Measurements from ENCODE around the gene ANKS4B. TPM values are rescaled to one million over a fixed set of nuclear protein-coding genes. Genes with fewer than 3 reads are reported as not detected.

The ANKS4B gene
- total RNA-seq, 2 donors from 2014 or later: not detected

DNA sequence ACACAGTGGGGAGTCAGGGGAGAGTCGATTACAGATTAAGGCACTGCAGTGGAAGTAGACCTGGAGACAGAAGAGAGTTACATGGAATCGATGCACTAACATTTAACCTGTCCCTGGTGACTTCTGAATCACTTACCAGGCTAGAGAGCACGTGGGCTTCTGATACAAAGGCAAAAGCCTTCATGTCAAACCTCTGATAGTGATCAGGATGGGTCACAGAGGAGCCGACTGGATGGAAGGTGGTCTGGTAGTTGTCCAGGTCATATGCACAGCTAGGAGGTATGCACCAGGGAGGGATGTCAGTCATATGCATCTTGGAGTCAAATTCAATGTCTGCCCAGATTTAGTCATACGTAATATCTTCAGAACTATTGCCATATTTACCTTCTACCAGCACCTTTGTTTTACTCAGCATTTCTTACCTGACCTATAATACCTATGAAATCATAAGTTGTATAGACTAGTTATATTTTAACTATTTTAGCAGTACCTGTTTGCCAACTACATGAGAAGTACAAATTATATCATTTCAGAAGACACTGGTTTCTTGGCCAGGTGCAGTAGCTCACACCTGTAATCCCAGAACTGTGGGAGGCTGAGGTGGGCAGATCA lies 33.8 kb upstream of the ANKS4B start:
- Mint-ChIP-seq H3K27me3 (ENCODE audit: low read depth) (peaks cover 23% of the 10 kb centered on the region), H3K36me3 (ENCODE audit: insufficient read depth in 2 of 2) (no peaks in the 10 kb centered on the region), H3K4me1 (ENCODE audit: low read depth) (peaks cover 4% of the 10 kb centered on the region), H3K4me3 (no peak overlapping the region), H3K27ac (no peak overlapping the region), H3K9me3 (no peaks in the 10 kb centered on the region)
- ATAC-seq (replicated peaks in 1 of 2): no peak
- DNase-seq: no peak

DNA sequence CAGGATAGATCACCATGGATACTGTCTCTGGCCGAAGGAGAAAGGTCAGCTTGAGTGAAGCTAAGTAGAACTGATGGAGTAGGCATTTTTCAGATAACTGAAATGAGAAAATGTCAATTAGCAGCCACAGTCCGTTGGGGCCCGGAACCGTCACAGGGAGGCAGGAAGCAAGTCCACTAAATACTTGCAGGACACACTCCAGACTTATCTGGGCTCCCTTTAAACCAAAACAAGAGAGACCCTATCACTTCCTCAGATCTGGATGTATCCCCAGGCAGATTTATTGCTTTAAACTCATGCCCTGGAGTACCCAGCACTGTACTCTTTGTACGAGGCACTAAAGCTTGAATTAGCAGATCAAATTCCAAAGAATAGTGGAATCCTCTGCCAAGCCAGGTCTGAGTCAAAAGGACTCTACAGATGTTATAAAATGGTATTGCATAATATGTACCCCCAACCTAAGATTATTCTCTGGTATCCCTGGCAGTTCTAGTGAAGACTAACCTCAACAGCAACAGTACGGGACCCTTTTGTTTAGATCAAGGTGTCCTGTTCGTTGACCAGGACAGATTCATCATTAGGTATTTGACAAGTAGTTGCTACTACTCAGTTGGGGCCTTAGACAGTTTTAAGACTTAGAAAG lies 30.2 kb upstream of the ANKS4B start:
- no peaks in the 10 kb centered on the region for H3K36me3 Mint-ChIP-seq (ENCODE audit: insufficient read depth in 2 of 2)
- ATAC-seq (replicated peaks in 1 of 2): no peak
- no peak for DNase-seq
- no peaks in the 10 kb centered on the region for H3K9me3 Mint-ChIP-seq
- peaks cover 20% of the 10 kb centered on the region for H3K27me3 Mint-ChIP-seq (ENCODE audit: low read depth)
- H3K4me3 Mint-ChIP-seq: no peak overlapping the region
- H3K27ac Mint-ChIP-seq: no peak overlapping the region
- no peaks in the 10 kb centered on the region for H3K4me1 Mint-ChIP-seq (ENCODE audit: low read depth)

DNA sequence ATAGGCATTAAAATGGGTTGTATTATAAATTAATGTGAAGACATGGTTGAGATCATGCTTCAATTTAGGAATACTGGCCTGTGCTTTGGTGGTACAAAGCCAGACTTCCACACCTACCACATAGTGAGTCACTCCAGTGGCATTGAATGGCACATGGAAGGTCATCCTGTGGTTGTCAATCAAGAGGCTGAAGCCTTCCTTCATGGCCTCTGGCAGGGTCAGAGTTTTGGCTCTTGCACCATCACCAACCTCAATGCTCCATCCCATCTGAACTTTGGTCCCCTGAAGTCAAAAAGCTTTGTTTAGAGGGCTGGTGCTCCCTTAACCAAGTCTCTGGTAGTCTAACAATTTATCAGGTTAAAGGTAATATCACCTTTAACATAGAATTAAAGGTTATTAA lies 28.2 kb upstream of the ANKS4B start:
- H3K27ac Mint-ChIP-seq: no peak overlapping the region
- DNase-seq: no peak
- H3K9me3 Mint-ChIP-seq: no peaks in the 10 kb centered on the region
- H3K36me3 Mint-ChIP-seq (ENCODE audit: insufficient read depth in 2 of 2): no peaks in the 10 kb centered on the region
- peaks cover 31% of the 10 kb centered on the region for H3K27me3 Mint-ChIP-seq (ENCODE audit: low read depth)
- no peaks in the 10 kb centered on the region for H3K4me1 Mint-ChIP-seq (ENCODE audit: low read depth)
- no peak for ATAC-seq (replicated peaks in 1 of 2)
- no peak overlapping the region for H3K4me3 Mint-ChIP-seq

DNA sequence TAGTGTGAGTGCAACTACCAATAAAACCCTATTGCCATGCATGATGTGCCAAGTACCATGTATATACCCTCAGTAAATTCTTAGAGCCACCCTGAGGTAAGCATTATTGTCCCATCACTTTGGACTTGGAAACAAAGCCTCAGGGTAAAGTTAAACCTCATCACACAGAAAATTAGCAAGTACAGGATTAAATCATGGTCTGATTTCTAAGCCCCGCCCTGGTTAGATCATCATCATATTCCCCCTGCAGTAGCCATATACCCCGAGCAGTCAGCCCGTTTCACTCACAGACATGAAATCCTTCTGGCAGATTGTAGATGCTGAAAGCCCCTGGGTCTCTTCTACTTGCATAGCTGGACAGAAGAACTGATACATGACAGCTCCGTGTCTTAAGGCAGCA lies 26.9 kb upstream of the ANKS4B start:
- no peak for ATAC-seq (replicated peaks in 1 of 2)
- Mint-ChIP-seq H3K4me1 (ENCODE audit: low read depth) (no peaks in the 10 kb centered on the region), H3K27ac (no peak overlapping the region)

DNA sequence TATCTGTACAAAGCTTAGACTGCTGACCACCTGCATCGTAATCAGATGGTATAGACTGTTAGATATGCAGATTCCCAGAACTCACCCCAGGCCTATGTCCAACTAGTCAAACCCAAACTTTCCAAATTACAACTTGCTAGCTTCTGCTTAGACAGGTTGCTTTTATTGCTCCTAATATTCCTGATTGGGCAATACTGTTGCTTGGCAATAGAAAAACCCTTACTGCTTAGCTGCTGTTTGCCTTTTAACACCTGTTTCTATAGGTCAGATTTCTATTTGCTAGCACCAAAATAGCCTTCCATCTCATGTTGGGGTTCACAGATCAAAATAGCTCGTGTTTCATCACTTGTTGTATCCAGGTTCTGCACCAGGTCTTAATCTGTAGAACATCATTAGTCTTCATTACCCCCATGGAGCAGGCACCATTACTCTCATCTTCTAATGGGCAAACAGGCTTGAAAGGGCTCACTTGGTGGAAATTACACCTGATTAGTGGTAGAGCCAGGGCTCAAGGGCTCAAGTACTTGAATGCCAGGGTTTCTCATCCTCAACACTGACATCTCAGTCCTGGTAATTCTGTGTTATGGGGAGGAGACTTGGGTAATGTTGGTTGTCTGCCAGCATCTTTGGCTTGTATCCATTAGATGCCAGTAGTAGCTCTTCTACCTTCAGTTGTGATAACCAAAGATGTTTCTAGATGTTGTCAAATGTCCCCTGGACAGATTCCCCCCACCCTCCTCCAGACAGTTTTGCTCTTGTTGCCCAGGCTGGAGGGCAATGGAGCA lies 24.9 kb upstream of the ANKS4B start:
- Mint-ChIP-seq H3K27ac (no peak overlapping the region), H3K27me3 (ENCODE audit: low read depth) (peaks cover 19% of the 10 kb centered on the region), H3K36me3 (ENCODE audit: insufficient read depth in 2 of 2) (no peaks in the 10 kb centered on the region), H3K9me3 (no peaks in the 10 kb centered on the region), H3K4me1 (ENCODE audit: low read depth) (no peaks in the 10 kb centered on the region), H3K4me3 (no peak overlapping the region)
- no peak for DNase-seq
- ATAC-seq (replicated peaks in 1 of 2): no peak

More for the DNA sequence above, 26.9 kb upstream of the ANKS4B start:
- DNase-seq: no peak
- H3K27me3 Mint-ChIP-seq (ENCODE audit: low read depth): peaks cover 21% of the 10 kb centered on the region
- H3K9me3 Mint-ChIP-seq: no peaks in the 10 kb centered on the region
- H3K36me3 Mint-ChIP-seq (ENCODE audit: insufficient read depth in 2 of 2): no peaks in the 10 kb centered on the region
- no peak overlapping the region for H3K4me3 Mint-ChIP-seq

DNA sequence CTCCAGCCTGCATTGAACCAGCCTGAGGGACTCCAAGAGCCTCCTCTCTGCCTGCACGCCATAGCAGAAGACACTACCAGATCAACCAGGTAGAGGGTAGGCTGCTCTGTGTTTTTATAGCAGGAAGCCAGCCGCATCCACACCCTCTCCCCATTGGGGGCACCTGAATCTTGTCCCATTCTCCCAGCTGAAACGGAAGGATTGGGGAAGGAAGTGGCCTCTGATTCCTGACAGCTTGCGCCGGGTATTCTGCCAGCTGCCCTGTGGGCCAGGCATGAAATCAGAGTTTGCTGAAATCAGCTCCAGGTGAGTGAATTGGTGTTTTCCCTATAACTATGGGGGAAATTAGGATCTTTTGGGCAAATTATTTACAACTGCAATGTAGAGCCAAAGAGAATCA lies 22.0 kb upstream of the ANKS4B start, which contains the start of gene ZP2:
Gene ZP2 (minus strand): TSS at position 89 of the 400 bp plus-strand sequence. CDS start 27 bp downstream, at position 62.
- Mint-ChIP-seq H3K36me3 (ENCODE audit: insufficient read depth in 2 of 2) (no peaks in the 10 kb centered on the region), H3K27ac (no peak within 1 kb of the TSS), H3K27me3 (ENCODE audit: low read depth) (peaks cover 27% of the 10 kb centered on the region), H3K4me3 (no peak within 1 kb of the TSS), H3K9me3 (no peaks in the 10 kb centered on the region), H3K4me1 (ENCODE audit: low read depth) (no peaks in the 10 kb centered on the region)
- ATAC-seq (replicated peaks in 1 of 2) (no peak), DNase-seq (no peak)

DNA sequence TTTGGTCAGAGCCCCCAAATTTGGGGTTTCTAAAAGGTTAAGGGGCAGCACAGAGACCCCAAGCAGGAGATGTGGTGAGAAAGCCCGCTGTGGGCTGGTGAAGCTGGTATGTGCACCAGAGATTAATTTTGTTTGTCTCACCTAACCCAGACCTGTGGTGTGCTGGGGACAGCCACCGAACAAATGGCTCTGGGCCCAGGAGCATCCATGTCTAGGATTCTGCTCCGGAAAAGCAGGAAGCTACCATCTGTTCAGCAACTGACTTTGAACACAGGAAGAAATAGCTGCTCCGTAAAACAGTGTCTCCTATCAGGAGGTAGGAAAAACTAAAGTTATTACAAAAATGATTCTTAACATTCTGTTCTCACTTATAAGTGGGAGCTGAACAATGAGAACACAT lies 19.4 kb upstream of the ANKS4B start:
- no peak for DNase-seq
- H3K9me3 Mint-ChIP-seq: no peaks in the 10 kb centered on the region
- no peak overlapping the region for H3K27ac Mint-ChIP-seq
- H3K36me3 Mint-ChIP-seq (ENCODE audit: insufficient read depth in 2 of 2): no peaks in the 10 kb centered on the region
- H3K4me3 Mint-ChIP-seq: no peak overlapping the region
- H3K4me1 Mint-ChIP-seq (ENCODE audit: low read depth): no peaks in the 10 kb centered on the region
- H3K27me3 Mint-ChIP-seq (ENCODE audit: low read depth): peaks cover 26% of the 10 kb centered on the region
- no peak for ATAC-seq (replicated peaks in 1 of 2)

DNA sequence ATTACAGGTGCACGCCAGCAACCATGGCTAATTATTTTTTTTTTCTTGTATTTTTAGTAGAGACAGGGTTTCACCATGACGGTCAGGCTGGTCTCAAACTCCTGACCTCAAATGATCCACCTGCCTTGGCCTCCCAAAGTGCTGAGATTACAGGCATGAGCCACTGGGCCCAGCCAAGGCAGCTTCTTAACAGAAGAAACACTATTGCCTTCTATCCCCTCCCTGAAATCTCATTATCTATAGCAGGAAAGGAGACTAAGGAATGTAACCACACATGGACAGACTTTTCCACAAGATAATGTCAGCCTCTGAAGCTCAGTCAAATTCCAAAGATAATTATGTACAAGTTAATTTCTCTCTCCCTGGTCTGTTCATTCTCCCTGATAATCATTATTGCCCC lies 16.4 kb upstream of the ANKS4B start:
- H3K27me3 Mint-ChIP-seq (ENCODE audit: low read depth): peaks cover 25% of the 10 kb centered on the region

DNA sequence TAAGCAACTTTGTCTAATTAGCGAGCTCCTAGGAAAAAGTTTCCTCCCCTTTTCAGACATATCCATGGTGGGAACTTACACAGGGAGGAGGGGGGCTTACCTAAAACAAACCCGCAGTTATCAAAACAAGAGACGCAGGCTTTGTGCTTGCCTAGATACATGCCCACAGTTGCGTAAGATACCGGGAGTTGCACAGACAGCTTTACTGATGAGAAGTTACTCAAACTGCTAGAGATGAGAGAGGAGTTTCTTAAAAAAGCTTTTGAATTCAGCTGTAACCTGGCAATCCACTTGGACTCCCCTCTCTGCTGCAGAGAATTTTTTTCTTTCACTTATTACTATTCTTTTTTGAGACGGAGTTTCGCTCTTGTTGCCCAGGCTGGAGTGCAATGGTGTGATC lies 15.3 kb upstream of the ANKS4B start:
- H3K9me3 Mint-ChIP-seq: no peaks in the 10 kb centered on the region
- H3K27me3 Mint-ChIP-seq (ENCODE audit: low read depth): peaks cover 27% of the 10 kb centered on the region
- no peak overlapping the region for H3K27ac Mint-ChIP-seq
- DNase-seq (no peak), ATAC-seq (replicated peaks in 1 of 2) (no peak)
- H3K4me3 Mint-ChIP-seq: no peak overlapping the region
- no peaks in the 10 kb centered on the region for H3K36me3 Mint-ChIP-seq (ENCODE audit: insufficient read depth in 2 of 2)
- H3K4me1 Mint-ChIP-seq (ENCODE audit: low read depth): no peaks in the 10 kb centered on the region

More for the DNA sequence above, 16.4 kb upstream of the ANKS4B start:
- DNase-seq (no peak), ATAC-seq (replicated peaks in 1 of 2) (no peak)
- H3K27ac Mint-ChIP-seq: no peak overlapping the region
- no peaks in the 10 kb centered on the region for H3K36me3 Mint-ChIP-seq (ENCODE audit: insufficient read depth in 2 of 2)
- no peaks in the 10 kb centered on the region for H3K9me3 Mint-ChIP-seq
- H3K4me3 Mint-ChIP-seq: no peak overlapping the region
- H3K4me1 Mint-ChIP-seq (ENCODE audit: low read depth): no peaks in the 10 kb centered on the region

DNA sequence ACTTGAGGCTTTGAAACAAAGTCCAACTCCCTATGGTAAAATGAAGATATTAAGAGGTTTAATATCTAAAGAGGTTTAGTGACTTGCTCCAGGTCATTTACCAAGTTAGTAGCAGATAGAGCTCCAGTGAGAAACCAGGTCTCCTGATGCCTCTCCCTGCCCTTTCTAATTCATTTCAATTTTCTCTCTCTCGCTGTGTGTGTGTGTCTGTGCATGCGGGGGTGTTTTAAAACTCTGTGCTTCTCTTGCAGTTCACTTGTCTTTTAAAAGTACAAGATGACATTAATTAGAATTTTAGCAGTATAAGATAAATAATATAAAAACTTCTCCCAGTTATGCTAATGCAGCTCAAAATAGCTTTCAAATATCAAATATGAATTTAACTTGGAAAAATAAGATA lies 13.9 kb upstream of the ANKS4B start:
- no peaks in the 10 kb centered on the region for H3K9me3 Mint-ChIP-seq
- no peak overlapping the region for H3K27ac Mint-ChIP-seq
- DNase-seq (no peak), ATAC-seq (replicated peaks in 1 of 2) (no peak)
- no peaks in the 10 kb centered on the region for H3K36me3 Mint-ChIP-seq (ENCODE audit: insufficient read depth in 2 of 2)
- H3K27me3 Mint-ChIP-seq (ENCODE audit: low read depth): peaks cover 30% of the 10 kb centered on the region
- peaks cover 3% of the 10 kb centered on the region for H3K4me1 Mint-ChIP-seq (ENCODE audit: low read depth)
- H3K4me3 Mint-ChIP-seq: no peak overlapping the region

DNA sequence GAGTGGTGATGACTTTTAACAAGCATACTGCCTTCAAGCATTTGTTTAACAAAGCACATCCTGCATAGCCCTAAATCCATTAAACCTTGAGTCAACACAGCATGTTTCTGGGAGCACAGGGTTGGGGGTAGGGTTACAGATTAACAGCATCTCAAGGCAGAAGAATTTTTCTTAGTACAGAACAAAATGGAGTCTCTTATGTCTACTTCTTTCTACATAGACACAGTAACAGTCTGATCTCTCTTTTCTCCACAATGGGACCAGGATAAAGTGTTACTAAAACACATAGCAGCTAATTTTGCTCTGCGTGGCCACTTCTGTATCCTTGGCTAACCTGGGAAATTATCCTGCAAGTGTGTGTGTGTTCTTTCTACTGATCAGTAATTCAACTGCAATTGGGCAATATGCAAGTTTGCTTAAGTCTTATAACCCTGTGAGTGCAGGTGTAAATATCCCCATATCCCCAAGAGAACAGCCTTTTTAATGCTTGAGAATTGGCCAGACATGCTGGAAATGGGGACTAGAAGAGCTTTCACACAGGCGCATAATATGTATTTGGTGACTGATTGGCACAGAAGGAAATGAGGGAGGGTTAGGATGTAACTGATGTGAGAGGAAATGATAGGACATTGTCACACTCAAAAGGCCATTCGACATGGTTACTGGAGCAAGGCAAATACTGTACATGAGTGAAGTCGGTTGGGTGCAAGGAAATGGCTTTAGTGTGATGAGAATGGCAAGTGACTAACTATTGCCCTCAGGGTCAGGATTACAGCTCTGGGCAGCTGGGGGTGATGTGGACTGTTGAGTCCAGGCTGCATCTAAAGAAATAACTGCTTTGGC lies 10.8 kb upstream of the ANKS4B start:
- ATAC-seq (replicated peaks in 1 of 2) (no peak), DNase-seq (no peak)
- Mint-ChIP-seq H3K36me3 (ENCODE audit: insufficient read depth in 2 of 2) (no peaks in the 10 kb centered on the region), H3K4me1 (ENCODE audit: low read depth) (peaks cover 8% of the 10 kb centered on the region), H3K9me3 (no peaks in the 10 kb centered on the region), H3K4me3 (no peak overlapping the region), H3K27me3 (ENCODE audit: low read depth) (peaks cover 34% of the 10 kb centered on the region), H3K27ac (no peak overlapping the region)

DNA sequence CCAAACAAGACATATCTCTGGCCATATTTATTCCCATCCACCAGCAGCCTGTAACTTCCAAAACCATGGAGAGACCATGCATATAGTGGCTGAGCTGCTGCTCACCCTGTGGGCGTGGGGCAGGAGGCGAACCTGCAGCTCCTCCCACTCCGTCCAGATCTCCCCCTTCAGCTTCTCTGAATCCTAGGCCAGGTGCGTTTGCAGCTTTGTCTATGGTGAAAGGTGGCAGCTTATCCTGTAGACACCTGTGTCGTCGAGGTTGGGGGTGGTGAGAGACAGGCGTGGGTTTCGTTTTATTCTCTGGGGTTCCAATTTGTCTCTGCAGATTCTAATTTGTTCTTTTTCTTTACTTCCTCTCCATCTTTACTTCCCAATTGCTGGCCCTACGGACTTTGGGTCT lies 9.7 kb upstream of the ANKS4B start:
- Mint-ChIP-seq H3K9me3 (no peaks in the 10 kb centered on the region), H3K4me3 (no peak overlapping the region), H3K27me3 (ENCODE audit: low read depth) (peaks cover 44% of the 10 kb centered on the region), H3K4me1 (ENCODE audit: low read depth) (peaks cover 8% of the 10 kb centered on the region), H3K27ac (no peak overlapping the region), H3K36me3 (ENCODE audit: insufficient read depth in 2 of 2) (no peaks in the 10 kb centered on the region)
- ATAC-seq (replicated peaks in 1 of 2): no peak
- no peak for DNase-seq

DNA sequence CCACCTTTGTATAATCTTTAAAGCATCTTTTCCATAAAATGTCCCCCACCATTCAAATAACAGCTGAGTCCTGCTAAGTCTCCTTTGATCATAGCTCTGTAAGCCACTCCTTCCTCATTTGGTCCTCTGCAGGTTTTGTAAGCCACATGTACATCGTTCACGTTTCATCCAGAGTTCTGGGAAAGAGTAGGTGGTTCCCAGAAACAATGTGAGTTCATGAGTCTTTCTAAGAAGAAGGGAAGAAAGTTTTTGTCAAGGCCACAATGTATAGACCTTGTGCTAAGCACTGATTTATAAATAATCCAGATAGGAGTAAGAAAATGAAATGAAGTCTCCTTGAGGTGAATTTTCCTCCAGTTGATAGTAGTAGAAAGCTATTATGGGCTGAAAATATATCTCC lies 8.7 kb upstream of the ANKS4B start:
- no peak for DNase-seq
- peaks cover 55% of the 10 kb centered on the region for H3K27me3 Mint-ChIP-seq (ENCODE audit: low read depth)
- peaks cover 8% of the 10 kb centered on the region for H3K4me1 Mint-ChIP-seq (ENCODE audit: low read depth)
- no peaks in the 10 kb centered on the region for H3K9me3 Mint-ChIP-seq
- peak; percentile 43 to 53 for ATAC-seq (replicated peaks in 1 of 2)
- H3K36me3 Mint-ChIP-seq (ENCODE audit: insufficient read depth in 2 of 2): no peaks in the 10 kb centered on the region
- H3K27ac Mint-ChIP-seq: no peak overlapping the region
- H3K4me3 Mint-ChIP-seq: no peak overlapping the region
